ENCODE measurements around the gene GALNS.

Gene GALNS

DNA sequence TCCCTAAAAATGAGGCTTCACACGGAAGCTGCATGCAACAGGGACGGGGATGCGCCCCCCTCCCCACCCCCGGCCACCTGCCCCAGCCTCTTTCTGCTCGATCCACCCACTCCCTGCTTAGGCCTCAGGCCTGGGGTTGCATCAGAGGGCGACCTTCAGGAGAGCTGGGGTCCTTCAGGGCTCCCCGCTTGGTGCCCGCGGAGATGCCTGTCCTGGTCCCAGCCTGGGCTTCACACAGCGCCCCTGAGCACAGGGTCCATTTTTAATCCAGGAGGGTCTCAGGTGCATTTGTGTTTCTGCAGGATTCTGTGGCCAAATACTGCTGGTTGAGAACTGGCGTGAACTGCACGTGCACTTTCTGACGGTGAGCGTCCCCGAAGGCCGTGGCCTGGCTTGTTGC is 37.6 kb downstream of the GALNS start:
- no peak for DNase-seq (ENCODE audit: low spot score)
- in situ Hi-C loops (cut with MboI; ENCODE audit: low sequenced_read_pairs, unreplicated experiment), result no loop called here
- TF ChIP-seq, protein P1, sequence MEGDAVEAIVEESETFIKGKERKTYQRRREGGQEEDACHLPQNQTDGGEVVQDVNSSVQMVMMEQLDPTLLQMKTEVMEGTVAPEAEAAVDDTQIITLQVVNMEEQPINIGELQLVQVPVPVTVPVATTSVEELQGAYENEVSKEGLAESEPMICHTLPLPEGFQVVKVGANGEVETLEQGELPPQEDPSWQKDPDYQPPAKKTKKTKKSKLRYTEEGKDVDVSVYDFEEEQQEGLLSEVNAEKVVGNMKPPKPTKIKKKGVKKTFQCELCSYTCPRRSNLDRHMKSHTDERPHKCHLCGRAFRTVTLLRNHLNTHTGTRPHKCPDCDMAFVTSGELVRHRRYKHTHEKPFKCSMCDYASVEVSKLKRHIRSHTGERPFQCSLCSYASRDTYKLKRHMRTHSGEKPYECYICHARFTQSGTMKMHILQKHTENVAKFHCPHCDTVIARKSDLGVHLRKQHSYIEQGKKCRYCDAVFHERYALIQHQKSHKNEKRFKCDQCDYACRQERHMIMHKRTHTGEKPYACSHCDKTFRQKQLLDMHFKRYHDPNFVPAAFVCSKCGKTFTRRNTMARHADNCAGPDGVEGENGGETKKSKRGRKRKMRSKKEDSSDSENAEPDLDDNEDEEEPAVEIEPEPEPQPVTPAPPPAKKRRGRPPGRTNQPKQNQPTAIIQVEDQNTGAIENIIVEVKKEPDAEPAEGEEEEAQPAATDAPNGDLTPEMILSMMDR (IDR thresholded peaks at IDR 0.05; ENCODE audit: borderline replicate concordance, control extremely low read depth, extremely low read depth, insufficient read depth, missing control alignments), result no peak

DNA sequence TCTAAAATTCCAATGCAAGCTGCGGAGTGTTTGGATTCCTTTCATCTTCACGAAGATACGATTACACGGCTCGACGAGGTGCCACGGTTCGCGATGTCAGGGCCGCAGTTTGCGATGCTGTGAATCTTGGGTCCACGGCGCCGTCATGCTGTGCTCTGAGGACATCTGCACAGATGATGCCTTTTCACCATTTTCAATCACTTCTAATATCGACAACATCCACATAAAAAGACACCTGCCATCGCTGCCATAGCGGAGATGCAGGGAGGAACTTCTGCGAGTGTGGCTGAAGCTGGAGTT is 38.2 kb downstream of the GALNS start:
- no peak for DNase-seq (ENCODE audit: low spot score)
- in situ Hi-C loops (cut with MboI; ENCODE audit: low sequenced_read_pairs, unreplicated experiment), result no loop called here
- TF ChIP-seq, protein P1 (IDR thresholded peaks at IDR 0.05; ENCODE audit: borderline replicate concordance, control extremely low read depth, extremely low read depth, insufficient read depth, missing control alignments), result no peak

DNA sequence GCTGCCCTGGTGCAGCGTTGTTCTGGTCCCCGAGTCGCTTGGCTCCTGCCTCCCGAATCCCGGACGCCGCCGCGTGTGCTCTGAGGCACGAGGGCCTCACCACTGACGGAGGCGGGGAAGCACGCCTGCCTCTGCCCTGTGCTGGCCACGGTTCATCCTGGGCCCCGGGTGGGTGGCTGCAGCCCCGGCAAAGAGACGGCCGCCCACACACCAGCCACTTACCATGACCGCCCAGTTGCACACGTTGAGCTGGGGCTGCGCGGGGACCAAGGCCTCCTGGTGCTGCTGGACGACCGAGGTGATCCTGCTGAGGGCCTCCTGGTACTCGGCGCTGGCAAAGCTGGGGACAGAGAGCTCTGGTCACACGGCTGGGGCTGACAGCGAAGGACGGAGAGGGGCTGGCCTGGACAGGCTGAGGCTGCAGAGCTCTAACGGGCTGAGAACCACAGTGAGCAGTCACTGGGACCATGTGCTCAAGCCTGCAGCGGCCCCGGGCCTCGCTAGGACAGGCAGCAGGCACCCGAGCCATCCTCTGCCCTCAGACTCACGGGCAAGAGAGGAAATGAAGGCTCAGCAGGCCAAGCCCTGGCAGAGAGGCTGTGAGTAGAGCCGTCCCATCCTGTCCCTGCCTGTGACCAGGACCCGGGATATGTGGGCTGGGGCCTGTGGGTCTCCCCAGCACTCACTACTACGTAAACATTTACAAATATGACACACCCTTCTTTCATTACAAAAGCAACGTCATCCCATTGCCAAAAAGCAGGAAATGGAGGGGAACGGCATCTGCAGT is 38.8 kb downstream of the GALNS start:
- no peak for DNase-seq (ENCODE audit: low spot score)
- in situ Hi-C loops (cut with MboI; ENCODE audit: low sequenced_read_pairs, unreplicated experiment), result no loop called here

DNA sequence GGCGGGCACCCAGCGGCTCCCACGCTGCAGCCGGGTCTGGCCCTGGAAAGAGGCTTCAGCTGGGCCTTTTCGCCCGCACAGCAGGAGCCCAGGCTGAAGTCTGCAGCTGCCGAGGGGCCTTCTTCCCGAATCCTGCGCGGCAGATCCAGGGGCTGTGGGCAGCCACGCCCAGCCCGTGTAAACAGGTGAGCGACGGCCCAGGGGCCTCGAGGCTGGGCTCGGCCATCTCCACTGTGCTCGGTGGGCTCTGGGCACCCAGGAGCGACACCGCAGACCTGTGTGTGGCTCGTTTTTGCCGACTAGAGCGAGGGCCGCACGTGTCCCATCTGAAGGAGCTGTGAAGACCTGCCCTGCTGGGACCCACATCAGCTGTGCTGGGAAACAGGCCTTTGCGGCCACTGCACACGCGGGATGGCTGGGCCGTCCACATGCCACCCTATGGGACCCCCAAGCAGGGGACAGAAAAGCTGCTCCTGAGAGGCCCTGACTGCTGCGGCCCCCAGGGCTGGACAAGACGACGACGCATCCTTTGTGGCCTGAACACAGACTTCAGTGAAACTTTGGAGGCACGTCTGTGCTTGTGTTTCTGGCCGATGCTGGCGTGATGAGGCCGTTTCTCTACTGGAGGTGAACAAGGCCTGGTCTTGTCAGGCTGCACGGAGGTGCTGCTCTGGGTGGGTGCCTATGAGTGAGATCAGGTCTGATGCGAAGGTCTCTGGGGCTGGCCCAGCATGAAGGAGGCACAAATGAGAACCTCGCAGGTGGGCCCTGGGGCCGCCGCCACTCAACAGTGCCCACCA is 39.8 kb downstream of the GALNS start:
- TF ChIP-seq, protein P1 (IDR thresholded peaks at IDR 0.05; ENCODE audit: borderline replicate concordance, control extremely low read depth, extremely low read depth, insufficient read depth, missing control alignments), result no peak
- DNase-seq (ENCODE audit: low spot score), result no peak
- in situ Hi-C loops (cut with MboI; ENCODE audit: low sequenced_read_pairs, unreplicated experiment), result no loop called here

More for the DNA sequence above, 38.8 kb downstream of the GALNS start:
- TF ChIP-seq, protein P1 (IDR thresholded peaks at IDR 0.05; ENCODE audit: borderline replicate concordance, control extremely low read depth, extremely low read depth, insufficient read depth, missing control alignments), result no peak

DNA sequence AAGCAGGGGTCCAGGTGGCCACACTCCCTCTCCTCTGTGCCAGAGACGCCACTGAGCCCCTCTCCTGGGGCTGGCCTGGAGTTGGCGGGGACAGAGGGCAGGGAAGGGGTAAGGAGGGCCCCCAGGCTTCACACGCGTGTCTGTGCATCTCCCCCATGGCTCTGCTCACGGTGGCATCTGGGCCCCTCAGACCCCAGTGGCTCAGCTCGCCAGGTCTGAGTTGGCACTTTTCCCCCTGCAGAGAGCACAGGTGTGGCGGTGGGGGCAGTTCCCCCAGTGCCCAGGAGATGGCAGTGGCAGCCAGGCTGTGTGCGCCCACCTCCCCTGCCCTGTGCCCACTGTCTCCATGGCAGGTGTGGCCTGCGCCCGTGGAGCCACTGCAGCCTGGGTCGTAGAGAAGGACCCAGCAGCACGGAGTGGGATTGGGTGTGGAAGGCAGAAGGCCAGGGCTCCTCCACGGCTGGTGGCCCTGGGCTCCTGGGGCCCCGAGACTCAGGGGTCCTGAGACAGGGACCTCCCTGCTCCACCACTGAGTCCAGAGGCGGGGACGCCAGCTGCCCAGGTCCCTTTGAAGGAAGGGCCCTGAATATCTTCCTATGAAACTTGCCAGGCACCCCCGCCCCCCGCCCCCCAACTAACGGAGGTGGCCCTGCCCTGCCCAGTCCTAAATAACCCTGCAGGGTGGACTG is 40.7 kb downstream of the GALNS start:
- in situ Hi-C loops (cut with MboI; ENCODE audit: low sequenced_read_pairs, unreplicated experiment), result no loop called here
- peak; percentile 73 for DNase-seq (ENCODE audit: low spot score)
- TF ChIP-seq, protein P1 (IDR thresholded peaks at IDR 0.05; ENCODE audit: borderline replicate concordance, control extremely low read depth, extremely low read depth, insufficient read depth, missing control alignments), result peak; percentile 77

DNA sequence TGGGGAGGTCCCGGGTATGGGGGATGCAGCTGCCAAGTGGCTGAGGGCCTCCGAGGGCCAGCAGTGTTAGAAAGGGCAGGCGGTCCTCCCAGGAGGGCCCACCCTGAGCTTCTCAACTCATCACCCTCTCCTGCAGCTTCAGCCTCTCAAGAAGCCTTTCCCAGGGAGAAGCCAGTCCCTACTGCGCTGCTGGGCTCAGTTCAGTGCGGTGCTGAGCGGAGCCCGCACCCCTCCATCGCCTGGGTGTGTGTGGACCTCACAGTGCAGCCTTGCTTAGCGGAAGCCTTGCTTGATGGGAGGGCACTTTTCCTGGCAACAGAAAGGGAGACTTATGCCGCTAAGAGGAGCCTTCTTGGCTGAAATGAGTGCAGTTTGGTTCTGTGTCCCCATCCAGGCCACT is 41.5 kb downstream of the GALNS start:
- in situ Hi-C loops (cut with MboI; ENCODE audit: low sequenced_read_pairs, unreplicated experiment), result no loop called here
- no peak for DNase-seq (ENCODE audit: low spot score)
- TF ChIP-seq, protein P1 (IDR thresholded peaks at IDR 0.05; ENCODE audit: borderline replicate concordance, control extremely low read depth, extremely low read depth, insufficient read depth, missing control alignments), result no peak
